Eye (tissue), 1 donor: ENCODE measurements around the gene RHOXF1.
"Not testable (repeated sequence)": the region's sequence is repeated elsewhere in the genome, so short reads cannot be mapped to it uniquely, and the experiment has no call there.

Experiments used
- DNase-seq: peaks from one replicate; pipeline ENCODE4 v3.0.0-alpha.2; 2015

RHOXF1 gene, protein sequence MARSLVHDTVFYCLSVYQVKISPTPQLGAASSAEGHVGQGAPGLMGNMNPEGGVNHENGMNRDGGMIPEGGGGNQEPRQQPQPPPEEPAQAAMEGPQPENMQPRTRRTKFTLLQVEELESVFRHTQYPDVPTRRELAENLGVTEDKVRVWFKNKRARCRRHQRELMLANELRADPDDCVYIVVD

DNA sequence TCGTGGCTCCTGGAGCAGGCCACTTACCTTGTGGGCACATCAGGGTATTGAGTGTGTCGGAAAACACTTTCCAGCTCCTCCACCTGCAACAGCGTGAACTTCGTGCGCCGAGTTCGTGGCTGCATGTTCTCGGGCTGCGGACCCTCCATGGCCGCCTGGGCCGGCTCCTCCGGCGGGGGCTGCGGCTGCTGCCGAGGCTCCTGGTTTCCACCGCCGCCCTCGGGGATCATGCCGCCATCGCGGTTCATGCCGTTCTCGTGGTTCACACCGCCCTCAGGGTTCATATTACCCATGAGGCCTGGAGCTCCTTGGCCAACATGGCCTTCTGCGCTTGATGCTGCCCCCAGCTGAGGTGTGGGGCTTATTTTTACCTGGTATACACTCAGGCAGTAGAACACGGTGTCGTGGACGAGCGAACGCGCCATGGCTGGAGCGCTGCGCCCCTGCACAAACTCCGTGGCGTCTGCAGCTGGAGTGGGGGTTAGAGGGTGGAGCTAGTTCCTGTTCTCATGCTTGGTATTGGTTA, at the start of gene RHOXF1:
Gene RHOXF1, minus strand, starts transcription at position 476 of the 526 bp plus-strand sequence. Its CDS starts 51 bp downstream, at position 425.
- no peak for DNase-seq

DNA sequence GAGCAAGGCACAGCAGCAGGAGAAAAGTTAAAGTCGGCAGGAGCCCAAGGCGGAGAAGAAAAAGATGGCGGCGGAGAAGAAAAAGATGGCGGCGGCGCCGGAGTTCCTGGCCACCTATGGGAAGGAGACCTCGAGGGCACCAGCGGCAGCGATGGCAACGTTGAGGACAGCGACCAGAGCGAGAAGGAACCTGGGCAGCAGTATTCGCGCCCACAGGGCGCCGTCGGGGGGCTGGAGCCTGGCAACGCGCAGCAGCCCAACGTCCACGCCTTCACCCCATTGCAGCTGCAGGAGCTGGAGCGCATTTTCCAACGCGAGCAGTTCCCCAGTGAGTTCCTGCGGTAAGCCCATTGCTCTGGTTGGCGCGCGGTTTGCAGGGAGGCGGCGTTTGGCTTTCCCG, 43.4 kb upstream of the RHOXF1 start:
- not testable (repeated sequence) for DNase-seq

DNA sequence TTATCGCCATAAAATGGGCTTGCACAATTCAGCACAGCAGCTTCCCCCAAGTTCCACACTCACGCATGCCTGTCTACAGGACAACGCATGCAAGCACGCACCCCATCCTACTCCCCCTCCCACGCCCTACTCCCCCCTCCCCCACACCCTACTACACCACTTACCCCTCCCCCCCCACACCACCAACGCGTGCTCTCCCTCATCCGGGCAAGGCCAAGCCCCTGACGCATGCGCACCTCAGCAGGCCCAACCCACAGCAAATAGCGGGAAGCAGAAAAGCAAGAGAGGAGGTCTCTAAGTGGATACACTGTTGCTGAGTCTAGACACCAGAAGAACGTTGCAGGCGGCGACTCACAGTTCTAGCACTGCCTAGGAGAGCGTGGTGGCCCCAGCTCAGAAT, 42.6 kb upstream of the RHOXF1 start, which contains the start of gene RHOXF2:
Gene RHOXF2, plus strand, starts transcription at position 301 of the 400 bp plus-strand sequence. CDS start 138 bp downstream, outside the sequence.
- not testable (repeated sequence) for DNase-seq

DNA sequence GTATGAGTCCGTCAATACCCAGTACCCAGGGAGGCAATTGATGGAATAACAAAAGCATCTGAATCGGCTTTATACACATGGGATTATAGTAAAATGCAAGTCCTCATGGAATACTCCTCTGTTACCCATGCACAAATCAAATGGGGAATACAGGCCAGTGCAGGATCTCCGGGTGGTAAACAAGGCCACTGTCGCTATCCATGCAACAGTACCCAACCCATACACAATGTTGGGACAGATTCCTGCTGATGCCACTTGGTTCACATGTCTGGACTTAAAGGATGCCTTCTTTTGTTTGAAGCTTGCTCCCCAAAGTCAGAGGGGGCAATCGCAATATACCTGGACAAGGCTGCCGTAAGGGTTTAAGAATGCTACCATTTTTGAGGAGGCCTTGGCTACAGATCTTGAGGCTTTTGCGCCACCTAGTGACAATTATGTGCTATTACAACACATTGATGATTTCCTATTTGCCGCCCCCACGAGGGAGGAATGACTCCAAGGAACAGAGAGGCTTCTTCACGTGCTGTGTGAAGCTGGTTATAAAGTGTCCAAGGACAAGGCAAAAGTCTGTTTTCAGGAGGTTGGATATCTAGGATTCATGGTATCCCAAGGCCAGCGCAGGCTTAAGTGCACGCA, 34.5 kb upstream of the RHOXF1 start:
- DNase-seq: not testable (repeated sequence)

DNA sequence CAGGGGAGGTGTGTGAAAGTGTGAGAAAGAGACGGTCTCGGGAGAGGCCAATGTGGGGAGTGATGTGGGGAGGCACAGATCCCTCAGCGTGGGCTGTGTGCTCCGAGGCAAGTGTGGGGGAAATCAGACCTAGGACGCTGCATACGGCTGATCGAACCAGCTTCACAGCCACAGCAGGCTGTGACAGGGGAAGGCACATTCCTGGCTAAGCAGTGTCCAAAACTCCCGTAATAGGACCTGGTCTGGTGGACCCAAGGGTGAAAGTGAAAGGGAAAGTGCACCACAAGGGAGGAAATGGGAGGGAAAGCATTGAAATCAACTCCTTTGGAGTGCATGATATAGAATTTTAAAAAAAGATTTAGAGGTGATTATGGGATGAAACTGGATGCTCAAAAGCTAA, 31.8 kb upstream of the RHOXF1 start:
- DNase-seq: no peak

DNA sequence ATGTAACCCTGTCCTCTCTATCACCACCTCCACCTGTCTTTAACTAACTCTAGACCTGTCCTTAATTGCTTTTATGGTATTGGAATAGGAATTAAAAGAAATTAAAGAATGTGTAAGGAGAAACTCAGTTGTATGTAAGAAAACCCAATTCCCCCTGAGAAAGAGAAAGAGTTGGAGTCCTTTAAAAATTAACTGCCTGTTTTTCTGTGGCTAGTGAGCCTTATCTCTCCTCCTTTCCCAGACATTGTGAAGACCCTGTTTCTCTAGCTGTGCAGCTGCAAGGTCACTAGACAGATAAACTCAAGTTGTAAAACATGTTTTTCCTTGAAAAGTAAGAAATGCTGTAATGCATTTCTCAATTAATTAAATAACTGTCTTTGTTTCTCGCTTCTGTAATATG, 30.6 kb upstream of the RHOXF1 start:
- DNase-seq: not testable (repeated sequence)

DNA sequence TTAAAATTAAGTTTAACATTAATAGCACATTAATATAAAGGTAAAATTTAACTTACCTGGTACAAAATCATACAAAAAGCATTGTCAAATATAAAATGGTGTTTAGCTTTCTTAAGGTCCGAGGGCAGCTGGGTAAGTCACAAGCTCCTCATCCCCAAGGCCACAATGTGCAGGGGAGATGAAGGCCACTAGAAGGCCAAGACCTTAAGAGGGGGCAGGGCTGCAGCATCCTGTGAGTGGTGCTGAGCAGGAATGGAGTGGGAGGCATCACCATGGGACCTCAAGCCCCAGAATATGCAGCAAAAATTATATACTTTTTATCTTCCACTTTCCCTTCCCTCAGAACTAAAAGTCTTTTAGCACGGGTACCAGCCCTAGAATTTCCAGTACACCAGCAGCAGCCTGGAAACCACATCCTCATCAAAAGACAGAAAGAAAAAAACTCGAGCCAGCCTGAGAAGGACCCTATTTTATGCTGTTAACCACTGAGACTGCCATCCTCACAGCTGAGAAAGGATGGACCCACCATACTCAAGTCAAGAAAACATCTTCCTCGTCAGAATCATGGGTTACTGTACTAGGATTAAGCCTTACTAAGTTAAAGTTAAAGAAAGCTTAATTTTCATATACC, 29.7 kb upstream of the RHOXF1 start:
- DNase-seq: no peak

DNA sequence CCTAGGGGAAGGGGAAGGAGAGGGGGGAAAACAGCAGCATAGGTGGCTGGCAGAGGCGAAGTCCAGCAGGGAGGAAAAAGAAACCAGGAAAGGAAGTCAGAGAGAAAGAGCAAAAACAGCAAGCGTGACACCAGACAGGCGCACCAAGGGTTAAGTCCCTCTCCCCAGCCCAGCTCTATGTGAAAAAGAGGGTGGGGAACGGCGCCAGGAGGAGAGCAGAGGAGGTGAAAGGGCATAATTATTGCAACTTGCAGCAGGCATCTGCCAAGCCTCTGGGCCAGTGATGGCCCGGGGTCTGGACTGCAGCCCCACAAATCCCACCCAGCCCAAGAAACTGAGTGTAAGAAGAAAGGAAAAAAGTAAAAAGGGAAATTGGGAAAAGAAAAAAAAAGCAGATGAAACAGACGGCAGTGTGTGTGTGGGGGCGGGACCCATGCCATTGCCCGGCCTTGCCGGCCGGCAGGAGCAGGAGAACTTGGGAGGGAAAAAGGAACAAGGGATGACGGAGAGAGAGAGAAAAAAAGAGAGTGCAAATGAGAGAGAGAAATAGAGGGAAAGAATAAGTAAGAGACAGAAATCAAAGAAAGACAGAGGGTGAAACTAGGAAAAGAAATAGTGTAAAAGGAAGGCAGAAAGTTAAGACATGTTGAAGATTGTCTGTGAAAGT, 28.6 kb upstream of the RHOXF1 start:
- DNase-seq: peak; percentile 11

DNA sequence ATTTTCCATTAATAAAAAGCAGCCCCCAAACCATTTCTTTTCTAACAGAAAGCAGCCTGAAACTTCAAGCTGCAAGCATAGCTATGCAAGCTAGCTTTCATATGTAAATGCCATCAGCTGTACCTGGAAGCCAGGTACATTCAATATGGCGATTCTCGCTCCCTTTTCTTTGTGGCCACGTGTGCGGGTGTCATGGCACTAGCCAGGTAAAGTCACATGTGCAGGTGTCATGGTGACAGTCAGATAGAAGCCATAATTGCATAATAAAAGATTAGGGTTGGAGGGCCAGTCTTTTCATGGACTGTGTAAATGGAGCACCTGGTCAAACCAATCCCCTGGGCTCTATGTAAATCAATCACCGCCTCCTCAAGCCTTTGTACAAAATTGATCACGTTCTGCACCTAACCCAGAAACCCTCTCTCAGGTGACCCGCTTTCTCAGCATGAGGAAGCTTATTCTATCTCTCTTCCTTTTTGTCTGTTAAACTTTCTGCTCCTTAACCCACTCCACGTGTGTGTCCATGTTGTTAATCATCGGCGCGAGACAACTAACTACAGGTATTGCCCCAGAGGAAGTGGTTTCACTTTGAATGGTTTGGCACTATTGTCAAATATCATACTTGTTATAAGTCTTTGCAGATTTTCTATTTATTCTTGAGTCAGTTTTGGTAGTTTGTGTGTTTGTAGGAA, 24.7 kb upstream of the RHOXF1 start:
- DNase-seq: no peak

DNA sequence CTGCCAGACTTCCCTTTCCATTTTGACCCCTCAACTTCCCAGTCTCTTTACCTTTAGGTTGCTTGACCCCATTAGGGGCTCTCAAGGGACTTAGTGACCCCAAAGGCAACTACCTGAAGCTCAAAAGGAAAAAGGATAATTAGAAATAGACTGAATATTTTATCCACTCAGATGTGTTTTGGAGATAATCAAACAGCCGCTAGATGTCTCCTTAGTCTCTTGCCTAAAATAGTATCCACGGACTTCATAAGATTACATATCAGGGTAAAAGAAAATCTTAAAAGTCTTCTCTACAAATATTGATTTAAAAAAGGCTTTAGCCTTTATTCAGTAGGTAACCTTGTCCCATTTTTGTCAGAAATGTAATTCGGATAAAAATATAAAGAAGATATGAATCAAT, 21.7 kb upstream of the RHOXF1 start:
- DNase-seq: no peak

DNA sequence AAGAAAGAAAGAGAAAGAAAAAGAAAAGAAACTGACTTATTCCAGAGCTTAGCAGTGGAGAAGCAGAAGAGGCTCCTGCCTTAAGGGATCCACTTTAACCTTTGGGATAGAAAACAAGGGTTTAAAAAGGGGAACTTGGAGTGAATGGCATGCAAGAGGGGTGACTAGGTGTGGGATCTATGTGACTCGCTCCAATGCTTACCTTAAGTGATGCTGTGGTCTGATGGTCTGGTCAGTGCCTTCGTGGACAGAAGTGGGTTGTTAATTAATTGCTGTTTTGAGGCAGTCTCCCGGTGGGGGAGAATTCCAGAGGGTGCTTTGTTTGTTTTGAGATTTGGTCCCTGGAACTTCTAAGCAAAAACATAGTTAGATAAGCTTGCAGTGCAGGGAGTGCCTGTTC, 21.1 kb upstream of the RHOXF1 start:
- no peak for DNase-seq

DNA sequence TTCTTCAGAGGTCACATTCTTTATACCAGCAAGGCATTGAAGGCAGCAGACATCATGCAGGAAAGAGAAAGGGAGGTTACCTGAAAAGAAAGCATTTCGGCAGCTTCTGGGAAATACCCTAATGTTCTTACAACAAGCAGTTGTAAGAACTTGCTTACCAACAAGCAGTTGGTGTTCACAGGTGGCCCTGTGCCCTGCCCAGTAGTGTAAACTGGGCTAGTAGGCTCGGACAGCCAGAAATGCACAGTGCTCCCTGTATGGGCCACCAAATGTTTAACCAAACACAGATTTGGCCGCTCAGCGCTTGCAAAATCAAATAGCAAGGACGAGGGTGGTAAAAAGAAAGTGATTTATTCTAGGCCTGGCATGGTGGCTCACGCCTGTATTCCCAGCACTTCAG, 20.4 kb upstream of the RHOXF1 start:
- no peak for DNase-seq

DNA sequence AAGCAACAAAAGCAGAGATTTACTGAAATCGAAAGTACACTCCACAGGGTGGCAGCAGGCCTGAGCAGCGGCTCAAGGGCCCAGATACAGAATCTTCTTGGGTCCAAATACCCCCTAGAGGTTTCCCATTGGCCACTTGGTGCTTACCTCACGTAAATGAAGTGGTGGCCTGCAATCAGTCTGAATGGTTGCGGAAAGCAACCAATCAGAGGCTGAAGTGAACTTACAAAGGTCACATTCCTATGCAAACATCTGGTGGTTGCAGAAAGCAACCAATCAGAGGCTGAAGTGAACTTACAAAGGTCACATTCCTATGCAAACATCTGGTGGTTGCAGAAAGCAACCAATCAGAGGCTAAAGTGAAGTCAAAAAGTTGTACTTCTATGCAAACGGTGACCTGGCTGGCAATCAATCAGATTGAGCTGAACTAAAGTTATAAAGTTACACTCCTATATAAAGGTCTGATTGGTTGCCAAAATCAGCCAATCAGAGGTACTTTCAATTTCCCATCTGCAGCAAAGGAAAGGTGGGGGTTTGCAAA, 12.7 kb upstream of the RHOXF1 start:
- DNase-seq: not testable (repeated sequence)

DNA sequence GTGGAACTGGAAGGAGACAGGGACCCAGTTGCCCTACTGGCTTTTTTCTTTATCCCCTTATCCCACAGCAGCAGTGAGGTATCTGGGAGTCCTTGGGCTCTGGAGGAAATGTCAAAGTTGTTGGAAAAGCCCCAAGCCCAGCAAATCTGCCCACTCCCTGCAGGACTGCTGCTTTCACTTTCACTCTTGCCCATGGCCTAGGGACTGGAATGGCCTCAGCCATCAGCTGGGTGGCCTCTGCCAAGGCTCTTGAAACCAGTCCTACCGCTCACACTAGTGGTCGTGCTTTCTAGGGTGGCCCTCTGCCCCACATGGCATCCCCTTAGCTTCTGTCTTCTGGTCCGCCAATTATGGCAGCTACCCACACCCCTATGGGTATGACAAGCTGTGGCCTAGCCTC, 9.7 kb upstream of the RHOXF1 start:
- DNase-seq: no peak

DNA sequence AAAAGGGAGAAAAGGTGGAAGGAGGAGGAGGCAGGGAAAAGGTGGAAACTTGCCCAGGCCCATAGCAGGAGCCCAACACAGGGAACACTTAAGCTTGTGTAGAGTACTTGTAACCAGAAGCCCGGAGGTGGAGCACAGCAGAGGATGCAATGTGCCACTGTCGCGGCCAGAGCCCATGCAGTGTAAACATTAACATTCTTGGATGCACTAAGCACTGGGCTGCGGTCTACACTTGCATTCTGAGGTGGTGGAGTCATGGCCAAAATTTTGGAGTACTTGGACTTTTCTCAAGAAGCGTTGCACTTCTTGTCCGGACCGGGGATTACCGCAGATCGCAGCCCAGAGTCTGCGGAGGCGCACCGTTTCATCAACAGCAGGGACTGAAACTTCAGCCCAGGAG, 4.5 kb upstream of the RHOXF1 start:
- DNase-seq: no peak

DNA sequence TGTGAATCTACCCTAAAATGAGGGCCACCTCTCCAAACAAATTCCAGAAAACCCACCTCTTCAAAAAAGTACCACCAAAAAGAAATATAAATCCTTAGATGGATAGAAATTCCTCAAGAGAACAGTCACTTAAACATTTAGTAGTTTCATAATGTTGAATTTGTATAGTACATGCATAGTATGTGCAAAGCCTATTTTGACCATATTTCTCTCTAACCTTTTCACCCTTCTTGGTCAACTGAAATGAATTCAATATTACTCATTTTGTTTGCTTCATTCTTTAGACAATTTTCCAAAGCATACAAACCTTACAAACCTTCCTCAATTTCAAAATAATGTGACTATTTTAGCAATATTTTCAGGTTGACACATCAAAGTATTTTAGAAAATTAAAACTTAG, 4.1 kb downstream of the RHOXF1 start:
- DNase-seq: no peak

DNA sequence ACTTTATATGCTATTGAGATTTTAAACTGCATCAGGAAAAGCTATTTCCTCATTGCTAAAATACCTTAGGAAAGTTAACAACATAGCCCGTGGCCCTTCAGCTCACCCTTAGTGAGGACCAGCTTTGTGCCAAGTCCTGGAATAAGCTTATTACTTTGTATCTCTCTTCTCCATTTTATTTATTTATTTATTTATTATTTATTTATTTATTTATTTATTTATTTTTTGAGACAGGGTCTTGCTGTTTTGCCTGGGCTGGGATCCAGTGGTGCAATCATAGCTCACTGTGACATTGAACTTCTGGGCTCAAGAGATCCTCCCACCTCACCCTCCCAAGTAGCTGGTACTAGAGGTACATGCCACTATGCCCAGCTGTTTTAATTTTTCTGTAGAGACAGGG, 6.3 kb downstream of the RHOXF1 start:
- DNase-seq: no peak

DNA sequence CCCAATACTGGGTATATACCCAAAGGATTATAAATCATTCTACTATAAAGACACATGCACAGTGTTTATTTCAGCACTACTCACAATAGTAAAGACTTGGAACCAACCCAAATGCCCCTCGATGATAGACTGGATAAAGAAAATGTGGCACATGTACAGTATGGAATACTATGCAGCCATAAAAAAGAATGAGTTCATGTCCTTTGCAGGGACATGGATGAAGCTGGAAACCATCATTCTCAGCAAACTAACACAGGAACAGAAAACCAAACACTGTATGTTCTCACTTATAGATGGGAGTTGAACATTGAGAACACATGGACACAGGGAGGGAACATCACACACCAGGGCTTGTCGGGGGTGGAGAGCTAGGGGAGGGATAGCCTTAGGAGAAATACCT, 11.0 kb downstream of the RHOXF1 start:
- DNase-seq: not testable (repeated sequence)

DNA sequence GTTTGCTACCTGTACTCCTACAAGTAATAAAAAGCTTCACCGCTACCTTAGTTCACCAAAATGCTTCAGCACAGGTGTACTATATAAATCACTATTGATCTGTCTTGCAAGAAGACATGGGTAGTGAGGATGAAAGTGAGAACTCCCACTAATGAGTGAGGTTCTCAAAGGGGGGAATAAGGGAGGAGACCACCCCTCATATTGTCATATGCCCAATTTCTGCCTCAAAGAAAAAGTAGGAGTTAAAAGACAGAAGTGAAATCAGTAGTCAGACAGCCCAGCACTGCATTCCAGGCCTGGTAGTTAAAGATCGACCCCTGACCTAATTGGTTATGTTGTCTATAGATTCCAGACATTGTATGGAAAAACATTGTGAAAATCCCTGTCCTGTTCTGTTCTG, 14.7 kb downstream of the RHOXF1 start:
- not testable (repeated sequence) for DNase-seq

DNA sequence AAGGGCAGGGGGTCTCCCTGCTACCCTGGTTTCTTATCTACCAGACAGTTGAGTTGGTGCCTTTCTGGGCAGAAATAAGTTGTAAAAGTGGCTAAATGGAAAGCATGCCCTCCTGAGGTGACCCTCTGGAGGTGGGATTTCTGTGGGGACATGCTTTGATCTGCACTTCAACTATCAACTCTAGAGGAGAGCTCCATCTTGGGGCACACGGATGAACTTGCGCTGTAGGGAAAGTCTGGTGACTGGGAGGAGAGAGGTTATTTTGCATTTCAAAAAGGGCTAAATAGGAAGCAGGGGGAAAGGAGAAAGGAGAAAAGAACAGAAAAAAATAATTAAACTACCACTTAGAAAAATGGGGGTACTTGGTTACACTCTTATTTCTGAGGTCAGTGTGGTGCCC, 25.5 kb downstream of the RHOXF1 start:
- no peak for DNase-seq

DNA sequence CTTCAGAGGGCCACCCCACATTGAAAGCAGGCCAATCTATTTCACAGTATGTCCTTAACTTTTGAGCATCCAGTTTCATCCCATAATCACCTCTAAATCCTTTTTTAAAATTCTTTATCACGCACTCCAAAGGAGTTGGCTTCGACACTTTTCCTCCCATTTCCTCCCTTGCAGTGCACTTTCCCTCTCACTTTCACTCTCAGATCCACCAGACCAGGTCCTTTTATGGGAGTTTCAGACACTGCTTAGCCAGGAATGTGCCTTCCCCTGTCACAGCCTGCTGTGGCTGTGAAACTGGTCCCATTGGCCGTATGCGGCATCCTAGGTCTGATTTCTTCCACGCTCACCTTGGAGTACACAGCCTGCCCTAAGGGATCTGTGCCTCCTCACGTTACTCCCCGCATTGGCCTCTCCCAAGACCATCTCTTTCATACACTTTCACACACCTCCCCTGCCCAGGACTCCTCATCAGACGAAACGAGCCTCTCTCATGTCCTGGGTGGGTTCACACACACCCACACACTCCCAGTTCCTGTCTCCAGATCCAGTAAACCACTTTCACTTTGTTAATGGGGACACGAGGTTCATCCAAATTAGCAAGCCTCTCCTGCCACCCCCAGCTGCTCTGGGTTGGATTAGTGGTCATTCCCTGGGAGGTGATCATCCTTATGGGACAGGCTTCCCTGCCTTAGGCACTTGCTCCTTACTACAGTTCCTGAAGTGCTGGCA, 28.3 kb downstream of the RHOXF1 start:
- no peak for DNase-seq
